Endothelial cell of umbilical vein (primary cell): Measurements from ENCODE around the gene MCTP1. TPM values are rescaled to one million over a fixed set of nuclear protein-coding genes. Genes with fewer than 3 reads are reported as not detected.

Experiments
- BruUV-seq: library from RNA; stranded (reverse); fragments of 400-500 nt; replicated peaks from 2 replicates; lab custom pipeline; 2021; lab: Mats Ljungman, UMichigan
- CTCF ChIA-PET: fragments of 300-600, 350-600 bp; sonication (Branson Sonifier 250); formaldehyde crosslinking; loops from one replicate; lab custom pipeline; 2021; ENCODE audit warnings: antibody characterized with exemption, inconsistent platforms; lab: Charles Lee
- POLR2A ChIA-PET: fragments of 300-600, 350-600 bp; sonication (Branson Sonifier 250); formaldehyde crosslinking; loops from one replicate; lab custom pipeline; 2021; ENCODE audit warnings: antibody characterized with exemption, inconsistent platforms; lab: Charles Lee
- DNase-seq: peaks from one replicate; pipeline ENCODE4 v3.0.0-alpha.2; 2011; ENCODE audit warnings: low read depth, low spot score
- FAIRE-seq: peaks from 2 replicates; lab custom pipeline; 2011; peaks lifted over from hg19 to GRCh38; lab: Jason Lieb, UNC
- H2AFZ ChIP-seq: 2 replicates; pipeline ENCODE4 v1.6.0; 2012; ENCODE audit warnings: low read depth, low read length, control low read depth, inconsistent platforms
- H3K27ac ChIP-seq: 2 replicates; pipeline ENCODE4 v1.5.1; 2011; ENCODE audit warnings: low read depth, mild to moderate bottlenecking, control low read depth, low read length, moderate library complexity; ENCODE audit not compliant: insufficient read depth
- H3K27me3 ChIP-seq, 2 experiments: 2 replicates each; pipeline versions ENCODE4 v1.6.0 to v1.6.1; 2011; ENCODE audit warnings: low read length in 2 of 2, mixed read lengths in 1 of 2; ENCODE audit not compliant: control insufficient read depth in 2 of 2, insufficient read depth in 2 of 2
- H3K36me3 ChIP-seq, 2 experiments: 2 replicates in 1 of 2; 3 replicates in 1 of 2; pipeline ENCODE4 v1.5.1; 2011; ENCODE audit warnings: low read length in 2 of 2, mild to moderate bottlenecking in 1 of 2, moderate library complexity in 1 of 2; ENCODE audit not compliant: control insufficient read depth in 2 of 2, insufficient read depth in 2 of 2; ENCODE audit errors: extremely low read depth in 1 of 2
- H3K4me1 ChIP-seq: 3 replicates; pipeline ENCODE4 v1.5.1; 2011; ENCODE audit warnings: mild to moderate bottlenecking, low read length; ENCODE audit not compliant: control insufficient read depth, insufficient read depth; ENCODE audit errors: extremely low read depth
- H3K4me2 ChIP-seq: 2 replicates; pipeline ENCODE4 v1.6.1; 2011; ENCODE audit warnings: low read length, control low read depth, mixed read lengths; ENCODE audit not compliant: insufficient read depth
- H3K4me3 ChIP-seq, 3 experiments: fragments of 200-600 bp in 1 of 3; sonication (generic), shearing (Covaris generic) in 1 of 3; replicated peaks in 1 of 3; 2 replicates each; pipeline ENCODE4 v1.5.1; 2011 to 2016; ENCODE audit warnings: control low read depth in 3 of 3, low read length in 3 of 3, mild to moderate bottlenecking in 2 of 3, inconsistent platforms in 1 of 3, low read depth in 1 of 3, moderate library complexity in 1 of 3; ENCODE audit not compliant: insufficient read depth in 1 of 3
- H3K79me2 ChIP-seq: 2 replicates; pipeline ENCODE4 v1.6.0; 2012; ENCODE audit warnings: low read length, inconsistent platforms; ENCODE audit not compliant: control insufficient read depth, insufficient read depth
- H3K9ac ChIP-seq: replicated peaks from 2 replicates; pipeline ENCODE3; 2011; ENCODE audit warnings: low read length, control low read depth; ENCODE audit not compliant: insufficient read depth; ENCODE audit errors: extremely low read depth
- H3K9me1 ChIP-seq: replicated peaks from 3 replicates; pipeline ENCODE4 v1.6.0; 2011; ENCODE audit warnings: mild to moderate bottlenecking, low read length; ENCODE audit not compliant: control insufficient read depth, insufficient read depth; ENCODE audit errors: extremely low read depth
- H3K9me3 ChIP-seq: replicated peaks from 2 replicates; pipeline ENCODE4 v1.5.1; 2012; ENCODE audit warnings: low read length, inconsistent platforms; ENCODE audit not compliant: control insufficient read depth, insufficient read depth
- H4K20me1 ChIP-seq: replicated peaks from 2 replicates; pipeline ENCODE3; 2011; ENCODE audit warnings: mild to moderate bottlenecking, low read length; ENCODE audit not compliant: control insufficient read depth, insufficient read depth; ENCODE audit errors: extremely low read depth
- CTCF ChIP-seq, 2 donors: IDR thresholded peaks; 1 replicate in 1 of 2; 2 replicates in 1 of 2; pipeline ENCODE4 v1.5.1; 2011; ENCODE audit warnings: low read length in 2 of 2, mild to moderate bottlenecking in 2 of 2, moderate library complexity in 2 of 2, control low read depth in 1 of 2, inconsistent platforms in 1 of 2, low read depth in 1 of 2; ENCODE audit not compliant: insufficient read depth in 1 of 2; ENCODE audit errors: extremely low read depth in 1 of 2
- EZH2 ChIP-seq: IDR thresholded peaks from 2 replicates; pipeline ENCODE4 v1.6.1; 2012; ENCODE audit warnings: borderline replicate concordance, low read depth, mild to moderate bottlenecking, moderate library complexity, low read length, inconsistent platforms; ENCODE audit not compliant: severe bottlenecking
- FOS ChIP-seq: IDR thresholded peaks from 2 replicates; pipeline ENCODE4 v1.6.1; 2011; ENCODE audit warnings: mild to moderate bottlenecking, low read length, moderate library complexity, borderline replicate concordance; ENCODE audit not compliant: insufficient read depth
- GATA2 ChIP-seq: IDR thresholded peaks from 2 replicates; pipeline ENCODE4 v1.7.0; 2011; ENCODE audit warnings: low read depth, mild to moderate bottlenecking, moderate library complexity, mixed read lengths, low read length; ENCODE audit not compliant: insufficient read length, insufficient read depth
- JUN ChIP-seq: IDR thresholded peaks from 2 replicates; pipeline ENCODE4 v1.6.1; 2011; ENCODE audit warnings: borderline replicate concordance, low read depth; ENCODE audit not compliant: insufficient read length, insufficient read depth
- MAX ChIP-seq: IDR thresholded peaks from 2 replicates; pipeline ENCODE4 v1.6.1; 2011; ENCODE audit not compliant: insufficient read depth, insufficient read length
- MYC ChIP-seq: IDR thresholded peaks from one replicate; pipeline ENCODE4 v1.6.1; 2011; ENCODE audit warnings: mild to moderate bottlenecking, low read depth, low read length
- POLR2A ChIP-seq: IDR thresholded peaks from 2 replicates; pipeline ENCODE4 v1.6.1; 2012; ENCODE audit warnings: low read depth, mild to moderate bottlenecking, control low read depth, low read length
- POLR2AphosphoS5 ChIP-seq: IDR thresholded peaks from 2 replicates; pipeline ENCODE4 v1.6.1; 2012; ENCODE audit warnings: low read depth, mild to moderate bottlenecking, control low read depth, low read length, moderate library complexity; ENCODE audit not compliant: insufficient read depth
- dilution Hi-C: fragments of 300-500 bp; cut with MboI; formaldehyde crosslinking; loops from one replicate; pipeline ENCODE4 v1.15.0; 2019; ENCODE audit warnings: low sequenced_read_pairs; ENCODE audit not compliant: extremely low pct_ligation_motif_present
- intact Hi-C: fragments of 100-400 bp; cut with micrococcal nuclease; formaldehyde crosslinking; loops from one replicate; pipeline ENCODE4 v1.10.0; 2022
- polyA plus RNA-seq, 4 experiments: library from polyadenylated mRNA; depleted of rRNA in 3 of 4; stranded (reverse) in 3 of 4; unstranded in 1 of 4; fragments of >200 nt; gene quantifications; 2 replicates each; pipeline versions ENCODE4 v1.2.1 to v1.2.3, GENCODE V29; 2011 to 2012; ENCODE audit warnings: missing spikeins in 1 of 4
- total RNA-seq: library from RNA; stranded (reverse); gene quantifications from 2 replicates; pipeline ENCODE4 v1.2.3, GENCODE V29; 2021

MCTP1 gene
- total and polyA plus RNA-seq, 2 donors (not counting 3 experiments of a cell fraction or from before 2014, with no cell fraction given) = 79.3 to 203 TPM

- Histone ChIP-seq H3K27me3 (no peaks in the 10 kb centered on the region), H3K79me2 (peaks cover 15% of the 10 kb centered on the region), H3K27ac (no peak overlapping the region), H4K20me1 (no peaks in the 10 kb centered on the region), H3K9me3 (no peaks in the 10 kb centered on the region), H2AFZ (no peak overlapping the region), H3K9ac (no peak overlapping the region), H3K4me1 (no peaks in the 10 kb centered on the region), H3K36me3 (peaks cover 2 to 6% of the 10 kb centered on the region in 2 experiments), H3K4me3 (no peak overlapping the region), H3K4me2 (no peak overlapping the region), H3K9me1 (no peaks in the 10 kb centered on the region)
- CTCF ChIA-PET = interaction anchor here (2.9 kb wide), 1 partner anchor 9 kb away, joined by 16 read pairs; no protein-coding TSS in a partner anchor
- DNase-seq (no peak), FAIRE-seq (no peak)
- intact Hi-C loops (no loop called here), dilution Hi-C loops (no loop called here)
- no TSS peak for BruUV-seq
- POLR2A ChIA-PET = no interaction called here
- no peak for TF ChIP-seq JUN
- no peak for TF ChIP-seq GATA2
- no peak for TF ChIP-seq FOS
- TF ChIP-seq MAX = no peak
- no peak for TF ChIP-seq POLR2A
These were observed 307.5 kb downstream of the MCTP1 start for GRCh38 chr5:94977437-94977836.

- Histone ChIP-seq H3K4me2 (no peak overlapping the region), H3K4me1 (no peaks in the 10 kb centered on the region), H3K9me3 (no peaks in the 10 kb centered on the region), H3K9me1 (no peaks in the 10 kb centered on the region), H3K4me3 (no peak overlapping the region), H3K27ac (no peak overlapping the region), H4K20me1 (no peaks in the 10 kb centered on the region), H3K27me3 (no peaks in the 10 kb centered on the region), H3K79me2 (peaks cover 18% of the 10 kb centered on the region), H3K9ac (no peak overlapping the region), H3K36me3 (peaks cover 2 to 6% of the 10 kb centered on the region in 2 experiments), H2AFZ (no peak overlapping the region)
- ChIA-PET POLR2A (no interaction called here), CTCF (interaction anchor here (2.9 kb wide), 1 partner anchor 8 kb away, joined by 16 read pairs; no protein-coding TSS in a partner anchor)
- no TSS peak for BruUV-seq
- intact Hi-C loops (no loop called here), dilution Hi-C loops (no loop called here)
- TF ChIP-seq JUN (no peak), MAX (no peak), FOS (no peak), GATA2 (no peak), MYC (no peak), POLR2AphosphoS5 (no peak), CTCF (IDR thresholded peaks at IDR 0.05; ENCODE audit: extremely low read depth in 1 of 2, insufficient read depth in 1 of 2, low read depth in 1 of 2, low read length in 2 of 2) (no peak), EZH2 (no peak), POLR2A (no peak)
- no peak for DNase-seq
- FAIRE-seq = no peak
These were observed 308.0 kb downstream of the MCTP1 start for GRCh38 chr5:94976853-94977252.
